ENCODE measurements around the gene LRCOL1. TPM values are rescaled to one million over a fixed set of nuclear protein-coding genes. Genes with fewer than 3 reads are reported as not detected.

The LRCOL1 gene
- total and polyA plus RNA-seq, 2 of the 13 experiments (the other 11 are each of a cell fraction or from before 2014, with no cell fraction given) = not detected

GRCh38 chr12:132570635-132571034 lies 39.7 kb downstream of the LRCOL1 start:
- H3K27ac ChIP-seq (ENCODE audit: extremely low read length, insufficient read depth, low read length) = no peak overlapping the region
- H3K27me3 ChIP-seq (ENCODE audit: control insufficient read depth in 1 of 2, insufficient read depth in 2 of 2, low read length in 2 of 2) = no peaks in the 10 kb centered on the region
- peaks cover 4% of the 10 kb centered on the region; the same call in 1 of the 2 replicates for H4K20me1 ChIP-seq (ENCODE audit: insufficient read depth, low read length)
- no peaks in the 10 kb centered on the region for H3K9me3 ChIP-seq (ENCODE audit: low read length)
- H3K9ac ChIP-seq (ENCODE audit: insufficient read depth, low read depth, low read length) = no peak overlapping the region
- intact Hi-C loops (cut with micrococcal nuclease; ENCODE audit: unreplicated experiment) (no loop called here), in situ Hi-C loops (cut with HindIII; ENCODE audit: extremely low pct_ligation_motif_present, low pct_unique_long_range_greater_than_20kb) (no loop called here)
- DNase-seq (ENCODE audit: low spot score) (no peak), FAIRE-seq (no peak), ATAC-seq (no peak)
- H3K4me3 ChIP-seq (replicated peaks in 1 of 3; ENCODE audit: insufficient read depth in 1 of 3, low read depth in 2 of 3, low read length in 3 of 3) = no peak overlapping the region
- no peak overlapping the region for H3K4me2 ChIP-seq (ENCODE audit: low read depth, low read length)
- H3K4me1 ChIP-seq (ENCODE audit: insufficient read depth, low read length) = no peaks in the 10 kb centered on the region
- H2AFZ ChIP-seq (ENCODE audit: low read length) = no peak overlapping the region
- CTCF ChIA-PET (ENCODE audit: low intra/inter-chr PET ratio, low total read pairs) = no interaction called here
- no peaks in the 10 kb centered on the region for H3K79me2 ChIP-seq (ENCODE audit: insufficient read depth, low read length)
- POLR2A ChIA-PET = no interaction called here
- 99% methylated on average over 17 of the region's 26 CpGs for WGBS (ENCODE audit: low lambda C conversion rate)
- peaks cover 4 to 10% of the 10 kb centered on the region in 2 experiments; a peak in 3 of 5 replicates for H3K36me3 ChIP-seq (replicated peaks in 1 of 2; ENCODE audit: control insufficient read depth in 1 of 2, insufficient read depth in 2 of 2, low read length in 2 of 2)
- no TSS peak for BruUV-seq (replicated peaks)
- TF ChIP-seq ZNF782 (CRISPR knock-in tag; IDR thresholded peaks at IDR 0.05; ENCODE audit: borderline replicate concordance) = no peak
- peak; percentile 61 for TF ChIP-seq AGO2 (optimal IDR thresholded peaks at IDR 0.05; ENCODE audit: low read depth, low read length)

- no TSS peak for BruUV-seq (replicated peaks)
Measured at GRCh38 chr12:132569856-132570480, 40.4 kb downstream of the LRCOL1 start.

More at GRCh38 chr12:132569856-132570480, 40.4 kb downstream of the LRCOL1 start:
- Histone ChIP-seq H3K36me3 (replicated peaks in 1 of 2; ENCODE audit: control insufficient read depth in 1 of 2, insufficient read depth in 2 of 2, low read length in 2 of 2) (peaks cover 4 to 16% of the 10 kb centered on the region in 2 experiments; a peak in 3 of 5 replicates), H3K9ac (ENCODE audit: insufficient read depth, low read depth, low read length) (no peak overlapping the region), H3K27ac (ENCODE audit: extremely low read length, insufficient read depth, low read length) (no peak overlapping the region), H3K27me3 (ENCODE audit: control insufficient read depth in 1 of 2, insufficient read depth in 2 of 2, low read length in 2 of 2) (no peaks in the 10 kb centered on the region), H3K4me1 (ENCODE audit: insufficient read depth, low read length) (no peaks in the 10 kb centered on the region), H3K9me3 (ENCODE audit: low read length) (no peaks in the 10 kb centered on the region), H2AFZ (ENCODE audit: low read length) (no peak overlapping the region), H3K4me2 (ENCODE audit: low read depth, low read length) (no peak overlapping the region), H3K79me2 (ENCODE audit: insufficient read depth, low read length) (no peaks in the 10 kb centered on the region), H3K4me3 (replicated peaks in 1 of 3; ENCODE audit: insufficient read depth in 1 of 3, low read depth in 2 of 3, low read length in 3 of 3) (no peak overlapping the region), H4K20me1 (ENCODE audit: insufficient read depth, low read length) (peaks cover 6% of the 10 kb centered on the region; the same call in 1 of the 2 replicates)
- TF ChIP-seq ZNF589 (CRISPR knock-in tag; conservative IDR thresholded peaks at IDR 0.05) = no peak
- no peak for TF ChIP-seq KAT8 (CRISPR knock-in tag; IDR thresholded peaks at IDR 0.05)
- TF ChIP-seq NFE2L1 (CRISPR knock-in tag; IDR thresholded peaks at IDR 0.05; ENCODE audit: borderline replicate concordance) = no peak
- no peak for TF ChIP-seq DR1 (CRISPR knock-in tag; IDR thresholded peaks at IDR 0.05)
- no peak for TF ChIP-seq ZNF660 (CRISPR knock-in tag; IDR thresholded peaks at IDR 0.05; ENCODE audit: borderline replicate concordance, low read depth)
- TF ChIP-seq NFE2L2 (IDR thresholded peaks at IDR 0.05; ENCODE audit: low read length) = no peak
- no peak for TF ChIP-seq ZNF607 (CRISPR knock-in tag; IDR thresholded peaks at IDR 0.05; ENCODE audit: borderline replicate concordance)
- in situ Hi-C loops (cut with HindIII; ENCODE audit: extremely low pct_ligation_motif_present, low pct_unique_long_range_greater_than_20kb) = no loop called here
- intact Hi-C loops (cut with micrococcal nuclease; ENCODE audit: unreplicated experiment) = no loop called here
- FAIRE-seq (no peak), ATAC-seq (no peak), DNase-seq (ENCODE audit: low spot score) (no peak)
- WGBS (ENCODE audit: low lambda C conversion rate) = over 99% methylated on average over 22 of the region's 55 CpGs
- CTCF ChIA-PET (ENCODE audit: low intra/inter-chr PET ratio, low total read pairs) = no interaction called here
- POLR2A ChIA-PET = no interaction called here

Measured in HepG2 (cell line).